Embryonic facial prominence (tissue), 1 donor: ENCODE measurements around the gene PRTG.

Source experiments
- DNase-seq: peaks from one replicate; pipeline ENCODE4 v3.0.0-alpha.2; 2016; ENCODE audit errors: extremely low spot score

Gene PRTG

GRCh38 chr15:55564347-55565145, 178.4 kb downstream of the PRTG start:
- no peak for DNase-seq

- DNase-seq, result no peak
Observed at GRCh38 chr15:55562601-55563000, 180.4 kb downstream of the PRTG start.
